Natural killer cell (primary cell): Measurements from ENCODE around the gene HIGD2A. TPM values are rescaled to one million over a fixed set of nuclear protein-coding genes. Genes with fewer than 3 reads are reported as not detected.

Source experiments
- ATAC-seq, 3 donors: fragments of 150-1000 bp in 2 of 3; fragments of 200-7000 bp in 1 of 3; cut with Tn5 transposase; 1 replicate in 1 of 3; 2 replicates in 2 of 3; pipeline ENCODE4 v1.10.0; 2021; ENCODE audit warnings: mild to moderate bottlenecking in 2 of 3, moderate library complexity in 2 of 3
- DNase-seq, 2 donors: peaks; one replicate each; pipeline versions ENCODE4 v3.0.0 to v3.0.0-alpha.2; 2013 to 2021; ENCODE audit warnings: mixed read lengths in 1 of 2
- H3K27ac ChIP-seq: one replicate; pipeline ENCODE4 v1.5.1; 2013; ENCODE audit warnings: mild to moderate bottlenecking, low read length
- H3K27me3 ChIP-seq: one replicate; pipeline ENCODE4 v1.6.1; 2013; ENCODE audit warnings: low read length; ENCODE audit not compliant: control insufficient read depth, insufficient read depth
- H3K36me3 ChIP-seq: one replicate; pipeline ENCODE4 v1.6.1; 2013; ENCODE audit warnings: low read length; ENCODE audit not compliant: control insufficient read depth, insufficient read depth
- H3K4me1 ChIP-seq: one replicate; pipeline ENCODE4 v1.6.1; 2013; ENCODE audit warnings: low read length; ENCODE audit not compliant: control insufficient read depth, insufficient read depth
- H3K4me3 ChIP-seq: one replicate; pipeline ENCODE4 v1.5.1; 2013; ENCODE audit warnings: low read length
- H3K9me3 ChIP-seq: one replicate; pipeline ENCODE4 v1.6.1; 2013; ENCODE audit warnings: low read length; ENCODE audit not compliant: control insufficient read depth, insufficient read depth
- H3K27ac Mint-ChIP-seq, 2 donors: one replicate each; pipeline ENCODE4 v1.8.0; 2022; ENCODE audit warnings: mild to moderate bottlenecking in 2 of 2, mixed read lengths in 2 of 2, moderate library complexity in 1 of 2
- H3K27me3 Mint-ChIP-seq, 2 donors: one replicate each; pipeline ENCODE4 v1.8.0; 2022; ENCODE audit warnings: low read depth in 2 of 2, mixed read lengths in 2 of 2
- H3K36me3 Mint-ChIP-seq: one replicate; pipeline ENCODE4 v1.8.0; 2022; ENCODE audit warnings: mixed read lengths
- H3K4me1 Mint-ChIP-seq, 2 donors: one replicate each; pipeline ENCODE4 v1.8.0; 2022; ENCODE audit warnings: mixed read lengths in 2 of 2
- H3K4me3 Mint-ChIP-seq: one replicate; pipeline ENCODE4 v1.8.0; 2022; ENCODE audit warnings: mild to moderate bottlenecking, moderate library complexity, mixed read lengths
- H3K9me3 Mint-ChIP-seq, 2 donors: one replicate each; pipeline ENCODE4 v1.8.0; 2022; ENCODE audit warnings: mixed read lengths in 2 of 2
- WGBS: methylation state at CpG from one replicate; pipeline ENCODE4 v1.1.7; 2013; ENCODE audit warnings: missing lambda C conversion rate; ENCODE audit not compliant: insufficient coverage; 5-methylcytosine and 5-hydroxymethylcytosine counted together
- intact Hi-C: fragments of 100-400 bp; cut with micrococcal nuclease; formaldehyde crosslinking; loops from one replicate; pipeline ENCODE4 v1.14.2; 2022
- total RNA-seq, 4 donors: library from RNA; stranded (reverse); fragments of 120-200 nt in 1 of 4; gene quantifications; one replicate each; pipeline versions ENCODE4 v1.2.3 to v1.2.4, GENCODE V29; 2013 to 2022
- TF ChIP-seq, protein P1 (sequence below): fragments of 200-600 bp; IDR thresholded peaks from one replicate; pipeline ENCODE4 v1.8.0; 2022; ENCODE audit warnings: antibody characterized with exemption

HIGD2A gene
- total RNA-seq, 3 donors from 2014 or later (not counting 1 experiment from before 2014, with no cell fraction given) = 83.5 to 90.2 (median 86.2) TPM

DNA sequence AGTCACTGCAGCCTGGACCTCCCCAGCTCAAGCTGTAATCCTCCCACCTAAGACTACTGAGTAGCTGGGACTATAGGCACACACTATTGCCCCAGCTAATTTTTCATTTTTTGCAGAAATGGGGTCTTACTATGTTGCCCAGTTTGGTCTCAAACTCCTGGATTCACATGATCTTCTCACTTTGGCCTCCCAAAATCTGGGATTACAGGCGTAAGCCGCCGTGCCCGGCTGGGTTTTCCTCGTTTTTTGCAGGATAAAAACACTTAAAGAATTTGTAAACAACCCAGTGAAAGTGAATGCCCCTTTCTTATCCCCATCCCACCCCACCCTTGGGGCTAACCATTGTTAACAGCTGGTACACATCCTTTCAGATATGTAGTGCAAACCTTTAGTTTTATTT, 20.0 kb downstream of the HIGD2A start:
- Histone ChIP-seq H3K4me3 (no peak overlapping the region), H3K9me3 (no peaks in the 10 kb centered on the region), H3K27ac (no peak overlapping the region), H3K27me3 (no peaks in the 10 kb centered on the region), H3K4me1 (no peaks in the 10 kb centered on the region), H3K36me3 (peaks cover 15% of the 10 kb centered on the region)
- Mint-ChIP-seq H3K4me1 (peaks cover 23 to 28% of the 10 kb centered on the region in 2 donors), H3K27ac (no peak overlapping the region), H3K27me3 (no peaks in the 10 kb centered on the region), H3K4me3 (no peak overlapping the region), H3K36me3 (no peaks in the 10 kb centered on the region), H3K9me3 (no peaks in the 10 kb centered on the region)
- TF ChIP-seq, protein P1, sequence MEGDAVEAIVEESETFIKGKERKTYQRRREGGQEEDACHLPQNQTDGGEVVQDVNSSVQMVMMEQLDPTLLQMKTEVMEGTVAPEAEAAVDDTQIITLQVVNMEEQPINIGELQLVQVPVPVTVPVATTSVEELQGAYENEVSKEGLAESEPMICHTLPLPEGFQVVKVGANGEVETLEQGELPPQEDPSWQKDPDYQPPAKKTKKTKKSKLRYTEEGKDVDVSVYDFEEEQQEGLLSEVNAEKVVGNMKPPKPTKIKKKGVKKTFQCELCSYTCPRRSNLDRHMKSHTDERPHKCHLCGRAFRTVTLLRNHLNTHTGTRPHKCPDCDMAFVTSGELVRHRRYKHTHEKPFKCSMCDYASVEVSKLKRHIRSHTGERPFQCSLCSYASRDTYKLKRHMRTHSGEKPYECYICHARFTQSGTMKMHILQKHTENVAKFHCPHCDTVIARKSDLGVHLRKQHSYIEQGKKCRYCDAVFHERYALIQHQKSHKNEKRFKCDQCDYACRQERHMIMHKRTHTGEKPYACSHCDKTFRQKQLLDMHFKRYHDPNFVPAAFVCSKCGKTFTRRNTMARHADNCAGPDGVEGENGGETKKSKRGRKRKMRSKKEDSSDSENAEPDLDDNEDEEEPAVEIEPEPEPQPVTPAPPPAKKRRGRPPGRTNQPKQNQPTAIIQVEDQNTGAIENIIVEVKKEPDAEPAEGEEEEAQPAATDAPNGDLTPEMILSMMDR = no peak
- ATAC-seq = no peak
- intact Hi-C loops = no loop called here
- DNase-seq = no peak
- 96% methylated on average over 5 of the region's 5 CpGs for WGBS

DNA sequence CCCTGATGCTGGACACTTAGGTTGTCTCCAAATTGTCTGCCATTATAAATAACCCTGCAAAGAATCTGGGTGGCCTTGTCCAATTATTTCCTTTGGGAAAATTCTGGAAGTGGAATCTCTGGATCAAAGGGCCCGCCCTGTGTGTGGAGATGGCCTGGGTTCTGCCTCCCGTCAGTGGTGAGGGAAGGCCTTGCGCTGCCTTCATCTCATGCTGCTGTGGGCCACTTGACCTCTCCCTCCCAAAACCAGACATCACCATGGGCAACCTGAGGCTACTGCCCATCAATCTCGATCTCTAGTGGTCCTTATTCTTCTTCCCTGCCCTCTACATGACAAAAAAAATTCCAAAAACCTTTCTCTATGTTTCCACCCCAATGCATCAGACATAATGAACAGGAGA, 21.2 kb downstream of the HIGD2A start:
- Histone ChIP-seq H3K4me1 (no peaks in the 10 kb centered on the region), H3K36me3 (peaks cover 15% of the 10 kb centered on the region), H3K4me3 (no peak overlapping the region), H3K9me3 (no peaks in the 10 kb centered on the region), H3K27ac (no peak overlapping the region), H3K27me3 (no peaks in the 10 kb centered on the region)
- Mint-ChIP-seq H3K9me3 (no peaks in the 10 kb centered on the region), H3K4me3 (no peak overlapping the region), H3K27me3 (no peaks in the 10 kb centered on the region), H3K4me1 (peaks cover 30 to 40% of the 10 kb centered on the region in 2 donors), H3K27ac (peak overlapping the region in 1 of 2 donors; percentile 27), H3K36me3 (no peaks in the 10 kb centered on the region)
- 99% methylated on average over 4 of the region's 4 CpGs for WGBS
- TF ChIP-seq, protein P1 = no peak
- ATAC-seq (no peak), DNase-seq (no peak)
- intact Hi-C loops = no loop called here

DNA sequence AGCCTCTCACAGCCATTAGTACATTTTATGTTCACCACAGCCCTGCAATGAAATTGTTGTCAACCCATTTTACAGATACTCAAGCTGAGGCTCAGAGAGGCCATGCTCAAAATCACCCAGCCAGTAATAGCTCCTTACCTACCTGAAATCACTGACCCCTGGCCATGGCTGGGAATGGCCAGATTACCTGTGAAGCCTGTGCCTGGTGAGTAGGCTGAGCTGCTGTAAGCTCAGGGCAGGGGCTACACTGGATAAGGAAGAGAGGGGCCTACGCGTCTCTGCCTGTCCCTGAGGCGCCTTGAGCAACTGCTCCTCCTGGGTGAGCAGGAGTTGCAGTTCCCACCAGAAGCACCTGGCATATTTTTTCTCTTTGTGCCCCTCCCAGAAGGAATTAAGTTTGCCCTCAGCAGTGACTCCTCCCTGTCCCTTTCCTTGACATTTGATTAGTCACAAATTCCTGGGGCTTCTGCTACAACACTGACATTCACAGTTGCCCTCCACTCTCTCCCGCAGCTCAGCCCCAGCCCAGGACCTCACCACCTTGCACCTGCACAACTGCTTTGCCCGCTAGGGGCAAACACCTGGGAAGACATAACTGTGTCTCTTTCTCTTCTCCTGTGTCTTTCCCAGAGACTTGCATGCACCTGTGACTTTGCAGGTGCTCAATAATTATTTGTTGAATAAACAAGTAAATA, 22.1 kb downstream of the HIGD2A start:
- no peak for ATAC-seq
- intact Hi-C loops = no loop called here
- WGBS = 97% methylated on average over 5 of the region's 5 CpGs
- Histone ChIP-seq H3K9me3 (no peaks in the 10 kb centered on the region), H3K4me1 (peaks cover 7% of the 10 kb centered on the region), H3K36me3 (peaks cover 12% of the 10 kb centered on the region), H3K27ac (no peak overlapping the region), H3K27me3 (no peaks in the 10 kb centered on the region), H3K4me3 (no peak overlapping the region)
- no peak for DNase-seq
- H3K9me3 Mint-ChIP-seq = no peaks in the 10 kb centered on the region
- TF ChIP-seq, protein P1 = no peak
- H3K36me3 Mint-ChIP-seq = no peaks in the 10 kb centered on the region
- no peak overlapping the region for H3K4me3 Mint-ChIP-seq
- no peaks in the 10 kb centered on the region for H3K27me3 Mint-ChIP-seq
- peaks cover 38 to 48% of the 10 kb centered on the region in 2 donors for H3K4me1 Mint-ChIP-seq
- peak overlapping the region in 1 of 2 donors; percentile 27 for H3K27ac Mint-ChIP-seq
